Glomerular visceral epithelial cell (primary cell): Measurements from ENCODE around the gene MOGAT2.
"Not testable (repeated sequence)": the region's sequence is repeated elsewhere in the genome, so short reads cannot be mapped to it uniquely, and the experiment has no call there.

Experiments used
- DNase-seq: peaks from one replicate; pipeline ENCODE4 v3.0.0-alpha.2; 2016; ENCODE audit errors: extremely low spot score

The MOGAT2 gene

DNA sequence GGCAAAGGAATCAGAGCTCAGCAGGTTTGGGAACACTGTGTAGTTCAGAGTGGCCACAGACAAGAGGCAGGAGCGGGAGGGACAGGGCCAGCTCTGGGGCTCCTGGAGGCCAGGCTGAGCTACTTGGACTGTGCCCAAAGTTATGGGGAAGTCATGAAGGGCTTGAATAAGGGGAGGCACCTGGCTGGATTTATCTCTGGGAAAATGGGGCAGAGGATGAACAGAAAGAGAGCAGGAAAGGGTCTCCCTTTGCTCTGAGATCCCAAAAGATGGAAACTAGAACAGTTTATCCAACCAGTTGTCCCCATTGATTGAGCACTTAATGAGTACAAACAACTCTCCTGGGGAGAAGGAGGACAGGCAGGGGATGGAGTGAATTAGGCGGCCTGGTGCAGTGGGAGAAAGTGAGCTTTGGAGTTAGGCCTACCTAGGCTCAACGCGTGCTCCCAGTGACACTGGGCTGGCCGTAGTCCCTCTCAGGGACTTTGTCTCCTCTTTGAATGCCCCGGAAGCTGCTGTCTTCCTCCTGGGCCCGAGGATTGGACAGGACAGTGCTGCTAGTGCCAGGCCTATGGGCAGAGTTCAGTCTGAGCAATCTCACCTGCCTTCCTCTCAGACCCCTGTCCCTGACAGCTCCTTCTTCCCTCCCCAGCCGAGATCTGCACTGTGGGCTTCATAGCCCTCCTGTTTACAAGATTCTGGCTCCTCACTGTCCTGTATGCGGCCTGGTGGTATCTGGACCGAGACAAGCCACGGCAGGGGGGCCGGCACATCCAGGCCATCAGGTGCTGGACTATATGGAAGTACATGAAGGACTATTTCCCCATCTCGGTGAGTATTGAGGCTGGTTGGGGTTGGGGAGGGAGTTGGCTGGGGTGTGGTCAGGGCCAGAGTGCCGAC lies 2.0 kb downstream of the MOGAT2 start:
- DNase-seq = no peak

DNA sequence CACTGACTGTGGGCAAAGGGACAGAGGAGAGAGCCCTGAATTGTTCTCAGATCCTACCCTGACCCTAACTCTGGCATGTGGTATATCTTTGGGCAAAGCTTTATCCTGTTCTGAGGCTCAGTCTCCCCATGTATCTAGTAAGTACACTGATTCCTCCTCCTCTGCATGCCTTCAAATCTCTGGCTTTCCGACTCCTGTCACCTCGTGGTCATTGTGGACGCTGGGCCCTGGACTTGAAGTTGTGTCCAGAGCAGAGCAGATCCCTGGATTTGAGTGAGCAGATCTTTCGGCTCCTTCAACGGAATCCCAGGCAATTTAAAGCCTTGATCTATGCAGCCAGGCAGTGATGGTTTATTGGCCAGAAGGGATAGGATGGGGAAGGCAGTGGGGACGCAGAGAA lies 3.0 kb downstream of the MOGAT2 start:
- no peak for DNase-seq

GRCh38 chr11:75721852-75722668 lies 4.4 kb downstream of the MOGAT2 start:
- DNase-seq = no peak

GRCh38 chr11:75722669-75723042 lies 5.0 kb downstream of the MOGAT2 start:
- DNase-seq = no peak

DNA sequence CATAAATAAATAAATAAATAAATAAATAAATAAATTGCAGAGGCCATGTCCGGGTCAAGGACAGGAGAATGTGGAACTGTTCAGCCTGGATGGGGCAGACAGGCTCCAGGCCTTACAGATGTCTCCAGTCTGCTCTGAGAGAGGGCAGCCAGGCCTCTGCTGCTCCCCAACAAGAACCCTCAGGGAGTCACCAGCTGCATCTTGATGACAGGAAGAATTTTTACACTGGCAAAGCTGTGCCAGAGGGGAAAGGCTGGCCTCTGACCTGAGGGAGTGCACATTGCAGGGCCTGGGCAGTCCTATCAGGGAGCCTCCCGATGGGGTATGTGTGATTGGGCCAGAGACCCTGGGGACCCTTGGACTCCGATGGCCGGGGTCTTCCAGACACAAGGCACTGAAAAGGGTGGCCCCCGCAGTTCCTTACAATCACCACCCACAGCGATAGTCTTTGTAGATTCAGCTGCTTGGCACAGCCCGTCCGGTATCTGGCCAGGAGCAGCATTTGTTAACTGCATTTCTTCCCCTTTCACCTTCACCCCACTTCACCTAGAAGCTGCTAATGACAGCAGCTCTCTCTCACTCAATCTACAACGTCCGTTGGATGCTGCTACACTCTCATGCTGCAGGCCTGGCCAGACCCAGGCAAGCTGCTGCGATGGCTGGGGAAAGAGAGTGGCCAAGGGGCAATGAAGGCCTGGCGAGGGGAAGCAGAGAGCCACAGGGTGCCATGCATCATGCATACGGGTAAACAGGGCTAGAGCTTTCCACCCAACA lies 8.1 kb downstream of the MOGAT2 start:
- no peak for DNase-seq

DNA sequence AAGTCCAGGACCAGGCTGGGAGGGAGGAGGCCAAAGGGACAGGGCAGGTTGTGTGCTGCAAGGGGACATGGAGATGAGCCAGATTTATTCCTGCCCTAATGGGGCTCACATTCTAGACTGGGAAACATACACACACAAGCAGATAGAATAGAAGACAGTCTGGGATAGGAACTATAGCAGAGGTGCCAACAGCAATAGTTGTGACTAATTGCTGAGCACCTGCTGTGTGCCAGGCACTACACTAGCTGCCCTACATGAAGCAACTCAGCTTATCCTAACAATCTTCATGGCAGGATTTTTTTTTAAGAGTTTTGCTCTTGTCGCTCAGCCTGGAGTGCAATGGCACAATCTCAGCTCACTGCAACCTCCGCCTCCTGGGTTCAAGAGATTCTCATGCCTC lies 11.4 kb downstream of the MOGAT2 start:
- no peak for DNase-seq

- no peak for DNase-seq
These were observed 13.5 kb downstream of the MOGAT2 start for GRCh38 chr11:75731095-75731494.

DNA sequence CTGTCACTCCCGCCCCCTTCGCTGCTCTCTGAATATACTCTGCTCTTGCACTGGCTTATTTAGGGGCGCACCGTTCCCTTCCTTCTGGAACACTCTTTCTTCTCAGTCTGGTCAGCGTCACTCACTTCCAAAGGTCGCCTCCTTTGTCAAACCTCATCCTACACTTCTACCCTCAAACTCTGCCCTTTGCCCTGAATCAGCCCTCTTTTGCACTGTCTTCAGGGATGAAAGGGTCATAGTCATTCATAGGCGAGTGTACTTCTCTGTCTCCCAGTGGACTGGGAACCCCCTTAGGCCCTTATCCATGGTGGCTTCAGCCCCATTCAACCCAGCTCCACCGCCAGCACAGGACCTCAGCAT lies 15.4 kb downstream of the MOGAT2 start:
- no peak for DNase-seq

DNA sequence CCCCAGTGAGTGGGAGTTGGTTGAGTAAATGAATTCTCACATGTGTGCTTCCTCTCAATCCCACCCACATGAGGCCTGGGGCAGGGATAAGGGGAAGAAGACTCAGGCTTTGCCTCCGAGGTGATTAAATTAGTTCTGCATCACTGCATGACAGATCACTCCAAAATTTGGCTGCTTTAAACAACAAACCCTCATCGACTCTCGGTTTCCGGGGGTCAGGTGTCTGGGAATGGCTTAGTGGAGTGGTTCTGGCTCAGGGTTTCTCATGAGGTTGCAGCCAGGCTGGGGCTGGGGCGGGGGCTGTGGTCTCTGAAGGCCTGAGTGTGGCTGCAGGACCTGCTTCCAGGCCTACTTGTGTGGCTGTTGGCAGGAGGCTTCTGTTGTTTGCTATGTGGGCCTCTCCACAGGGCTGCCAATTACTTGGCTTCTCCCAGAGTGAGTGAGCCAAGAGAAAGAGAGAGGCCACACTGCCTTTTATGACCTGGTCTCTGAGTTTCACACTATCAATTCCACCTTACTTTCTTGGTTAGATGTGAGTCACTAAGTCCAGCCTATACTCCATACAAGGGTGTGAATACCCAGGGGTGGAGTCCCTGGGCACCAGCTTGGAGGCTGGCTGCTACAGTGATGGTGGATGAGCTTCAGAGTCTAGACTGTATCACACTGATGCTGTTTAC lies 15.9 kb downstream of the MOGAT2 start:
- DNase-seq = no peak

GRCh38 chr11:75734491-75735180 lies 17.0 kb downstream of the MOGAT2 start:
- DNase-seq = no peak

GRCh38 chr11:75735181-75735845 lies 17.7 kb downstream of the MOGAT2 start:
- no peak for DNase-seq

GRCh38 chr11:75737314-75737713 lies 19.7 kb downstream of the MOGAT2 start:
- DNase-seq = no peak

DNA sequence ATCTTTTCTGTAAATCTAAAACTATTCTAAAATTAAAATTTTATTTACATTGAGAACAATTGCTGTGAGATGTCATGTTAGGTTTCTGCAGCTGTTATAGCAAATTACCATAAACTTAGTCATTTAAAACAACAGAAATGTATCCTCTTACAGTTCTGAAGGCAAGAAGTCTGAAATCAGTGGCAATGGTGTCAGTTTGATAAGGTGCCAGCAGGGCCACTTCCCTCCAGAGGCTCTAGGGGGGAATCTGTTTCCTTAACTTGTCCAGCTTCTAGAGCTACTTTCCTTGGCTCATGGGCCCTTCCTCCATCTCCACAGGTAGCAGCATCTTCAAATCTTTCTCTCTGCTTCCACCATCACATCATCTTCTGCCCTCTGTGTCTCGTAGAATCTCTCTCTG lies 23.0 kb downstream of the MOGAT2 start:
- no peak for DNase-seq

DNA sequence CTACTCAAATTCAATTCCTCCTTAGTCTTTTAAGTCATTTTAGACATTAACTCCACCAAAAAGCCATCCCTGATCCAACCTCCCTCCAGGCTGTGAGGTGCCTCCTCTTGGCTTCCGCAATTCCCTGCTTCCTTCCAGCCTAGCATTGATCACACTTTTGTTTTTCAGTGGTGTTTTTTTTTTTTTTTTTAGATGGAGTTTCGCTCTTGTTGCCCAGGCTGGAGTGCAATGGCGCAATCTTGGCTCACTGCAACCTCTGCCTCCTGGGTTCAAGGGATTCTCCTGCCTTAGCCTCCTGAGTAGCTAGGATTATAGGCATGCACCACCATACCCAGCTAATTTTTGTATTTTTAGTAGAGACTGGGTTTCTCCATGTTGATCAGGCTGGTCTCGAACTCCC lies 25.5 kb downstream of the MOGAT2 start:
- DNase-seq = not testable (repeated sequence)

GRCh38 chr11:75743711-75744563 lies 26.3 kb downstream of the MOGAT2 start:
- no peak for DNase-seq

- no peak for DNase-seq
These were observed 28.2 kb downstream of the MOGAT2 start for GRCh38 chr11:75745807-75746206.

GRCh38 chr11:75748729-75749273 lies 31.2 kb downstream of the MOGAT2 start:
- not testable (repeated sequence) for DNase-seq

DNA sequence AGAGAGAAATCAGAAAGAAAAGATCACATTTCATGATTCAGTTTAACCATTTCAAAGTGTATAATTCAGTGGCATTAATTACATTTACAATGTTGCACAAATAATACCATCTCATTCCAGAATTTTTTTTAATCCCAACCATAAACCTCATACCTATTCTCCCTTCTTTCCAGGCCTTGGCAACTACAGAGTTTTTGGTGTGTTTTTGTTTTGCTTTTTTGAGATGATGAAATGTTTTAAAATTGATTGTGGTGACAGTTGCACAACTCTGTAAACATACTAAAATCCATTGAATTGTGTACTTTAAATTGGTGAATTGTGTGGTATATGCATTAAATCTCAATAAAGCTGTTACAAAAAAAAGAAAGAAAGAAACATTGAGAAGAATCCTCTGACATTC lies 37.3 kb downstream of the MOGAT2 start:
- not testable (repeated sequence) for DNase-seq

DNA sequence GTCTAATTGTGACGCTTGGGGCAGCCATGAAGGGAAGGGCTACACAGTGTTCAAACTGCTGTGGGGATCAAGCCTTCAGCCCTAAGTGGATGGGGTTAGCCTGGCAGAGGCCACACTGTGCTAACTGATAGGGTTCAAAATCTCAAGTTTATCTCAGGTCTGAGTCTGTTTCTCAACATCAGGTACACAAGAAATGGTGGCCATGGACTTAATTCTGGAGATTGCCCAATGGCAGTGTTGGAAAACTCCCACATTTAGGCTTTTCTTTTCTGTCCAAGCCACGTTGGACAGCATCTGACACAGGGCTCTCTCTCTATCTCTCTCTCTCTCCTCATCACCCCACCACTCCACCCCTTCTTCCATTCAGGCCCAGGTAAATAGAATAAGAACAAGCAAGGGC lies 40.0 kb downstream of the MOGAT2 start:
- no peak for DNase-seq
